ENCODE results near the gene A4GNT.
"Not testable (repeated sequence)": the region's sequence is repeated elsewhere in the genome, so short reads cannot be mapped to it uniquely, and the experiment has no call there.

A4GNT gene

DNA sequence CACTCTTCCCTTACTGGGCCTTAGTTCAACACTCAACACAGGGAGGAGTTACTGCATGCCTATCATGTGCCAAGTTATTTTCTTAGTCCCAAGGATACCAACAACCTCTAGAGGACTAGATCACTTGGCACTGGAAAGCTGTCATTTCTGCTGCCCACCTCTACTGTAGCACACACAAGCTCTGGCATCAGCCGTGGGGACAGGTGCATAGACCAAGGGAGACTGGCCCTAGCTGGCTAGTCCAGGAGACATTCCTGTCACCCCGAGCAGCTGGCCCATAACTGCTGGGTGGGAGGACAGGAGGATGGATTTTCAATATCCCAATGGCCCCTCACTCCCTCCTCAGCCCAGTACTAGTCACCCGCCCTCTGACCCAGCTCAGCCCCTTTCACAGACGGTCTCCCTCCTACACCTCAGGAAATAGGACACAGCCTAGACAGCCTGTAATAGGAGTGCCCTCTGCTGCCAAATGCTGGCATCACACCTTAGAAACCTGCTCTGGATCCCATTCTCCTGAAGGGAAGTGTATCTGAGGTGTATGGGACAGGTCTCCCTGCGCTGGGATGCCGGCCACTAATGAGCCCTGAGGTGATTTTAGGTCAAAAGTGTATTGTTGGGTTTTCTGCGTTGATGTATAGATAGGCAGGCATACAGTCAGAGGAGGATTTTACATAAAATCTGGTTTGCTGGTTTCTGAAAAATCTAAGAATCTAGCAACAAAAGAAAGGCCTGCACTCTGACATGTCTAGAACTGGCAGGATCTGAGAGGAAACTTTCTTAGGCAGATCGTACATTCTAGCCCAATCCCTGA is 13.4 kb downstream of the A4GNT start:
- DNase-seq: peak; percentile 42

DNA sequence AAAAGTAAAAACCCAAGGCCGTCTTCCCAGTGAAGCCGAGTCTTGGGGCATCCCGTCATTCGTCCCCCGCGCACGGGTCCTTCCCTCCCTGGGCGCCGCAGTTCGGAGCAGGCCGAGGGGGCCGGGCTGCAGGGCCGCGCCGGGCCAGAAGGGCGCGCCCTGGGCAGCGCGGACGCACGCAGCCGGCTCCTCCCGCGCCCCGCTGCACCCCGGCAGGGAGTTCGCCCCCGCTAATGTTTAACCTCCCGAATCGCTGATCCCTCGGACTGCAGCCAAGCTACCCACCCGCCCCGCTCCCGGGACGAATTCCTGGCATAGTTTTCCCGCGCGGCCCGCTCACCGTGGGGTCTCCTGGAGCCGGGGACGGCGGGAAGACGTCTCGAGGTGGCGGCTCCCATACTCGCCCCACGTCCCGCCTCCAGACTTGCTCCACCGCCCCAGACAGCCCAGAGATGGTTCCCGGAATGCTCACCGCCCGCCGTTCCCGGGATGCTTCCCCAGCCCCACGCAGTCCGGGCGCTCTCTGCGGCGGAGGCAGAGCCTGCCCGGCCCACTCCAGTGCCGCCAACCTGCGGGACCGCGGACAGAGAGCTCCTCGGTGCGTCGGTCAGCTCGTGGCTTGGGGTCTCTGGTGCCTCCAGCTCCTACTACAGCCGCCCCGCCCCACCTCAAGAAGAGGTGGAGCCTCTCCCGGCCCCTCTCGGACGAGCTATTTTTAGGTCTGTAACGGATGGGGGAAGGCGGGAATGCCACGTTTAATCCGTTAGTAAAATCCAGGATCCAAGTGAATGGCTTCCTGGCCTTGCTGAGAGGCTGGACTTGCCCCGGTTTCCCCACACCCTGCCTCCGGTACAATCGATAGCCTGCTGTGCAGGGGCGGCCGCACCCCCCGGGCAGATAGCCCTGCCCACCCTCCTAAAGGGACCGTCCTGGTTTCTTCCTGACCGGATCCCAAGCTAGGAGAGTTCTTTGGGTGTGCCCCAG is 16.9 kb downstream of the A4GNT start, which contains the start of gene DZIP1L:
TSS of gene DZIP1L (minus strand) at position 621 of the 984 bp plus-strand sequence. CDS start 11,637 bp downstream, outside the sequence.
- no peak for DNase-seq

DNA sequence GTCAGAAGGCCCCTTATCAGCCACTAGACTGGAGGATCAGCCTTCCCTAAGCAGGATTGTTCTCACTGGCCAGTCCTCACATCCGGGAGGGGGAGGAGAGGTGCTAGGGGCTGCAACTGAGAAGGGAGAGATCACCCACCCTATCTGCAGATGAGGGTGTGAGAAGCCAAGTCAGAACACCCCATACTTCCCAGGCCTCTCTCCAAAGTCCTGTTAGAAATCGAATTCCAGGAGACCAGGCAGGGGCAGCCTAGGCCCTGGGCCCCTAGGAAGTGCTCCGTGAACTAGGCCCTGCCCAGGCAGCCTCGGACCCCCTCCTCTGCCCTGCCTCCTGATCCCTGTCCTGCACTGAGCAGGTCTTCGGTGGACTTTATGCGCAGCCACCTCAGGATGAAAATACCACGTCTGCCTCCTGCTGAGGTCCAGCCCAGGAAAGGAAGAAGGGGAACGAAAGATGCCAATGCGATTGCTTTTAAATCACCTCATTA is 17.7 kb downstream of the A4GNT start:
- no peak for DNase-seq

DNA sequence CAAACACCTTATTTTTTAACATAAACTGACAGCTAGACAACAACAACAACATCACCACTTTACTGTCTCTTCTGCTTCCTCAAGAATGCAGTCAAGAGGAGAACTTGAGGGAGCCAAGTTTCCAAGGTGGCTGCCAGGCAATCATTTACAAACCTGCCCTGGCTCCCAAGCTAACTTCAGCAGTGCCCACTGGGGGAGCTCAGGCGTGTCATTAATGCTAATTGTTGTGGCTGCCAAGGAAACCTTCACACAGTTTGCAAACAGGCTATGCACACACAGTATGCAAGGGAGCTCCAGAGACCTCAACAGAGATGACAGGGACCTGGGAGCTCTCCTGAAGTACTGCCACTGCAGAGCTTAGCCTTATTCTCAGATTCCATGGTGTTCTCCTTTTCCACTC is 18.9 kb downstream of the A4GNT start:
- no peak for DNase-seq

- DNase-seq: no peak
Measured at GRCh38 chr3:138112362-138112761, 19.8 kb downstream of the A4GNT start.

DNA sequence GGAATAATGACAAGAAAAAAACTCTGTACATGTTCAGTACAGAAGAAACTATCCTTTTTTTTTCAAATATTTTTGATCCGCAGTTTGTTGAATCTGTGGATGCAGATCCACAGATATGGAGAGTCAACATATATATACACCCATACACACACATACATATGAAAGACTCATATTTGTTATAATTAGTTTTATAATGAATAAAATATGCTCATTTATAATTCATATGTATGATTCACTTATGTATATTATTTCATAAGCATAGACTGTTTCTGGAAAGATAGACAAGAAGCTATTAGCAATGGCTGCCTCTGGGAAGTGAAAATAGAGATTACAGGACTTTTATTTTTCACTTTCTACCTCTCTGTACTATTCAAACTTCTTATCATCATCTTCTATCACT is 26.6 kb downstream of the A4GNT start:
- DNase-seq: no peak

DNA sequence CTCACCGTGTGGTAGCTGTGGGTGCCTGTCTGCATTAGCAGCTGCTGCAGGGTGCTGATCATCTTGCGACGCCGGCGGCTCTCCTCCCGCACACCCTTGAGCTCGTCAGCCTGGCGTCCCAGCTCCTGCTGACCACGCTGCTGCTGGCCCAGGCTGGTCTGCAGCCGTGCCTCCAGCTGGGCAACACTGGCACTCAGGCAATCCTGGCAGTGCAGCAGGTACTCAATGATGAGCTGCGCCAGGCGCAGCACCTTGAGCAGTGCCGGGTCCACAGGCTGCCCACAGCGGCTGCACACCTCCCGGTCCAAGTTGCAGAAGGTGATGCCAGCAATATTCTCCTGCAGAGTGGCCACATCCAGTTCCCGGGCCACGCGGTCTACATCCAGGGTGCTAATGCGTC is 28.7 kb downstream of the A4GNT start:
- DNase-seq: no peak

- DNase-seq: not testable (repeated sequence)
Measured at GRCh38 chr3:138101351-138101940, 30.7 kb downstream of the A4GNT start.

DNA sequence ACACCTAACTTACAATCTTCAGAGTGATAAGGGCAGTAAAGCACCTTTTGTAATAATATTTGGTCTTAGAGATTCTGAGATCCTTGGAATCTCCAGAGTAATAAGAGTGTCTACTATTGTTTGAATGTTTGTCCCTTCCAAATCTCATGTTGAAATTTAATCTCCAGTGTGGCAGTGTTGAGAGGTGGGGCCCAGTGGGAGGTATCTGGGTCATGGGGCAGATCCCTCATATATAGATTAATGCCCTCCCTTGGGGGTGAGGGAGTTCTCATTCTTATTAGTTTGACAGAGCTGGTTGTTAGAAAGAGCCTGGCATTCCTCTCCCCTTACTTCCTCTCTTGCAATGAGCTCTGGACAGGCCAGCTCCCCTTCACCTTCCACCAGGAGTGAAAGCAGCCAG is 32.8 kb downstream of the A4GNT start:
- DNase-seq: no peak

DNA sequence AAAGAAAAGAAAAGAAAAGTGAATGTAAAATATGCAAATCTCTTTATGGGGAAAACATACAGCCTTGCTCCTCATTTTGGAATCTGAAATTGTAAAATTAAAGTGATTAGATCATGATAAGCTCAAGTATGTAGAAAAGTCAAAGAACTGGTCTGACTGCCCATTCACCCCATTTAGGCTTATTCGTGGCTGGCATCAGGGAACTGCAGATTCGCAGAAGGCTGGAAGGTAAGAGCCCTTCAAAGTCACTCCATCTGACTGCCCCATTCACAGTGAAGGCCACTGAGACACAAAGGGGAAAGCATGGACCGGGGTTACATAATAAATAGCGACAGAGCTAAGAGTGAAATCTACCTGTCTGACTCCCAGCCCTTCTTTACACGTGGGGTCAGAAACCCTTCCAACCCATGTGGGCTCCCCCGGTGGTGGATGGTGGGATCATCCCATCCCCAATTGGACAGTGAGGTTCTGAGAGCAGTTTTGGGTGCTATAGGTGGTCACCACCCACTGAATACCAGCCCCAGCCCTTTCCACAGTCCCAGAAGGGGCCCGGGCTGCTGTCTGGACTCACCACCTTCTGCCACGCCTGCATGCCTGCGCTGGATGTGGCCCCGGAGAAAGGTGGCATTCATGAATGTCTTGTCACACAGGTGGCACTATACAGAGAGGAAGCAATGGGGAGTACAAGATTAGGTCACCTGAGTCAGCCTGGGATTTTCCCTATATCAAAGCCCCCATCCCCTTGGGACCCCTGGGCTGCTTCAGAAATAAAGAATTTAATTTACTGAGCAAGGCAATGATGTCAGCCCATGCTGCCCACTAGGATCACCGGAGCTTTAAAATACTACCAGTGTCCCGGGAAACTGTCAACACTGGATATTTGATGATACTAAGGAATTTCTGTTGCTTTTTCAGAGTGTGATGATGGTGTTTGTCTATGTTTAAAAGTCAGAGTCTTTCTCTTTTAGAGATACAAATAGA is 34.7 kb downstream of the A4GNT start:
- no peak for DNase-seq

DNA sequence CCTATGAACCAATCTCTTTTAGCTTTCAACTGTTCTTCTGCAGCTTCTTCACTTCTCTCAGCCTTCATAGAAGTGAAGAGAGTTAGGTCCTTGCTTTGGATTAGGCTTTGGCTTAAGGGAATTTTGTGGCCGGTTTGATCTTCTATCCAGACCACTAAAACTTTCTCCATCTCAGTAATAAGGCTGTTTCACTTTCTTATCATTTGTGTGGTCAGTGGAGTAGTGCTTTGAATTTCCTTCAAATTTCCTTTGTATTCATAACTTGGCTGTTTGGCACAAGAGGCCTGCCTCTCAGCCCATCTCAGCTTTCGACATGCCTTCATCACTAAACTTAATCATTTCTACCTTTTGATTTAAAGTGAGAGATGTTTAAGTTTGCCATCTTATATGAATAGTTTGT is 38.5 kb downstream of the A4GNT start:
- DNase-seq: no peak

DNA sequence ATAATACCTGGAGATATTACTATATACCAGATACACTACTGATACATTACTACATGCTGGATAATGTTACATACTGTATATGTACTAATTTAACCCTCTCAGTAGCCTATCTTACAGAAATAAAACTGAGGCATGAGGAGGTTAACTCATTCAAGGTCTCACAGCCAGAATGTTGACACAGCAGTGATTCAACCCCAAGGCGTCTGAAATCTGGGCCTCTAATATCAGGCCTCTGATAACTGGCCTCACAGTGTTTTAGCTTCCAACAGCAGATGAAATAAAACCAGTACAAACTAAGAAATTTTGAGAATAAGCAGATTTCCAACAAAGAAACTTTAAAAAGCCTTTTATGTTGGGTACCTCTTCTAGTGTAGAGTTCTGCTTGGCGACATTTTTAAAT is 40.2 kb downstream of the A4GNT start:
- no peak for DNase-seq

DNA sequence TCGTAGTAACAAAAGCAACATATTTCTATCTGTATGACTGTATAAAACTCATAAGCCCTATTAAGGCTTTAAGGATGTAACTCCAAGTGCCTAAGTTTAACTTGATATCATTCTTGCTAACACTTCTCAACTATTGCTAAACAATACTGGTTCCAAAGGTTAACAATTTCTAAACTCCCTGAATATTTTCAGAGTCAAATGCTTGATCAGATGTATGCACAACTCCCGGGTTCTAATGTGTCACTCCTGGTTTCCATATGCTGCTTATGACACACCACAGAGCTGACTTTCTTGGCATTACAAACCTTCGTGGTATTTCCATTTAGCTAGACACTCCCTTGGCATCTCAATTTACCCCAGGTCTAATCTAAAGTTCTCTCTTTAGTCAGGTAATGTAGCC is 43.1 kb downstream of the A4GNT start:
- no peak for DNase-seq

DNA sequence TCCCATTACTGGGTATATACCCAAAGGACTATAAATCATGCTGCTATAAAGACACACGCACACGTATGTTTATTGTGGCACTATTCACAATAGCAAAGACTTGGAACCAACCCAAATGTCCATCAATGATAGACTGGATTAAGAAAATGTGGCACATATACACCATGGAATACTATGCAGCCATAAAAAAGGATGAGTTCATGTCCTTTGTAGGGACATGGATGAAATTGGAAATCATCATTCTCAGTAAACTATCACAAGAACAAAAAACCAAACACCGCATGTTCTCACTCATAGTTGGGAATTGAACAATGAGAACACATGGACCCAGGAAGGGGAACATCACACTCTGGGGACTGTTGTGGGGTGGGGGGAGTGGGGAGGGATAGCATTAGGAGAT is 46.4 kb downstream of the A4GNT start:
- not testable (repeated sequence) for DNase-seq

DNA sequence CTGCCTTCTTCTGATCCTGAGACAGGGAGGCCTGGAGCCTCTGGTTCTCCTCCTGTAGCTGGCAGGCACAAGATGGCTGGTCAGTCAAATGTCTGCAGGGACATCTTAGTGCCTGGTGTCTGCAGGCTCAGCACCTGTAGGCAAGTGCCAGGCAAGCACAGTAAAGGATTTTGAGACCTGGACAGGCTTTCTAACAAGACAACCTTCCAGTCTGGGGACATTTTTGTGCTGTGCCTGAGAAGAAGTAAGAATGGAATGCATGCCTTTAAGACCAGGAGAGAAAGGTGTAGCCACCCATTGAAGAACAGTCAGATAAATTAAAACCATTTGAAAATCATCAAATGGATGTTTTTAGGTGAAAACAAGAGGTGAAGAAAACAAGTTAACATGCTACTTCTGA is 48.0 kb downstream of the A4GNT start:
- no peak for DNase-seq

DNA sequence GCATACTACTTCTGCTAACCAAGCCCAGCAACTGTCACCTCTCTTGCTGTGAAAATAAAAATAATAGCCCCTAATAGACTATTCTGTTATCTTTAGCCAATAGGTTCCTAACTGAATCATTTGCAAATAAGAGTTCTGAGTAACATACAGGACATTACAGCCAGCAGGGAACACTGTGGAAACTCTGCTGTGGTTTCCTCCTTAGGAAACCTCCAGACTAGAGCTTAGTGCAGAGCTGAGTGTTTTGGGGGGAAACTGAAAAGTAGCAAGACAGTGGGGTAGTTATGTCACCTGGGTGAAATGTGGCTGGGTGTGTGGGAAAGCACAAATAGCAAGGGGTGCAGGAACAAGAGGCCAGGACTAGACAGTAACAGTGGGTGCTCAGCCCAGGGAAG is 49.2 kb downstream of the A4GNT start:
- no peak for DNase-seq

GRCh38 chr3:138082085-138082991 is 49.9 kb downstream of the A4GNT start:
- DNase-seq: no peak

GRCh38 chr3:138081371-138082084 is 50.7 kb downstream of the A4GNT start:
- DNase-seq: no peak

DNA sequence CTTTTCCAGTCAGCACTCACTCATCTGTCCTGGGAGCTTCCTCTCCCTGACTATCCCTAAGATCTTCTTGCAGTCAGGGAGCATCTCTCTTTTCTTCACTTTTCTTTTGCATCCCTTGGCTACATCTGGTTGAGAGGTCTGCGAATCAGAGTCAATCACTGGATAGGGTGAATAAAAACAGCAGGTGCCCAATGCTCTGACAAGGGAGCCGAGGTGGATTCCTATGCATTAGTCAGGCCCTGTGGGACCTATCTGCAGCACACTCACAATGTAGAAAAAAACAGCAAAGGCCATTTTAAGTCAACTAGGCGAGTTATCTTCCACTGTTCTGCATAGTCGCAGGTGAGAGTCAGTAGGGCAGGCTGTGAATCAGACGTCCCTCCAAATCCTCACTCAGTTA is 52.3 kb downstream of the A4GNT start:
- no peak for DNase-seq

DNA sequence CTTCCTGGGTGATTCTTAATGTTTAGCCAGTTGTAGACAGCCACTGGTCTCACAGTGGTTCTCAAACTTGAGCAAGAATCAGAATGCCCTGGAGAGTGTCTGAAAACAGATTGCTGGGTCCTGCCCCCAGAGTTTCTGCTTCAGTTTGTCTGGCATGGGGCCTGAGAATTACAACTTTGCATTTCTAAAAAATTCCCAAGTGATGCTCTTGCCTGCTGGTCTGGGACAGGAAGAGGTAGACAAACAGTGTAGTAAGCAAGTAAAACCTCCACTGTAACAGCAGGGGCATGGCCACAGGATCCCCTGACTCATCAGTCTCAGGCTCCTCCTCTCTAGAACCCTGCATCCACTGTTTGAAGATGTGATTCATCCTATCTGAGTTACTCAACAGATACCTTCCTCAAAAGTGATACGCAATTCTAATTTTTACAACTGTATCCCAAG is 53.3 kb downstream of the A4GNT start:
- no peak for DNase-seq
